GM10266 (cell line): ENCODE results near the gene SMAD6.

ENCODE experiments used
- DNase-seq: peaks from one replicate; pipeline ENCODE4 v3.0.0; 2012; ENCODE audit errors: extremely low spot score
- CTCF ChIP-seq: IDR thresholded peaks from 2 replicates; pipeline ENCODE4 v1.5.1; 2012; ENCODE audit warnings: mild to moderate bottlenecking, low read depth; ENCODE audit not compliant: control insufficient read depth, insufficient read depth; ENCODE audit errors: missing control alignments

SMAD6 gene

GRCh38 chr15:66724732-66725463 is 22.9 kb downstream of the SMAD6 start:
- TF ChIP-seq CTCF = no peak
- no peak for DNase-seq

- no peak for TF ChIP-seq CTCF
- no peak for DNase-seq
Observed at GRCh38 chr15:66725464-66725785, 23.4 kb downstream of the SMAD6 start.

GRCh38 chr15:66726386-66726785 is 24.4 kb downstream of the SMAD6 start:
- DNase-seq = no peak
- no peak for TF ChIP-seq CTCF

- TF ChIP-seq CTCF = no peak
- DNase-seq = no peak
Observed at GRCh38 chr15:66729331-66729951, 27.4 kb downstream of the SMAD6 start.

GRCh38 chr15:66730168-66731021 is 28.4 kb downstream of the SMAD6 start:
- DNase-seq = no peak
- TF ChIP-seq CTCF = no peak

GRCh38 chr15:66733976-66734375 is 31.9 kb downstream of the SMAD6 start:
- TF ChIP-seq CTCF = no peak
- no peak for DNase-seq
